ENCODE data around the gene SPOCK2.

DNA sequence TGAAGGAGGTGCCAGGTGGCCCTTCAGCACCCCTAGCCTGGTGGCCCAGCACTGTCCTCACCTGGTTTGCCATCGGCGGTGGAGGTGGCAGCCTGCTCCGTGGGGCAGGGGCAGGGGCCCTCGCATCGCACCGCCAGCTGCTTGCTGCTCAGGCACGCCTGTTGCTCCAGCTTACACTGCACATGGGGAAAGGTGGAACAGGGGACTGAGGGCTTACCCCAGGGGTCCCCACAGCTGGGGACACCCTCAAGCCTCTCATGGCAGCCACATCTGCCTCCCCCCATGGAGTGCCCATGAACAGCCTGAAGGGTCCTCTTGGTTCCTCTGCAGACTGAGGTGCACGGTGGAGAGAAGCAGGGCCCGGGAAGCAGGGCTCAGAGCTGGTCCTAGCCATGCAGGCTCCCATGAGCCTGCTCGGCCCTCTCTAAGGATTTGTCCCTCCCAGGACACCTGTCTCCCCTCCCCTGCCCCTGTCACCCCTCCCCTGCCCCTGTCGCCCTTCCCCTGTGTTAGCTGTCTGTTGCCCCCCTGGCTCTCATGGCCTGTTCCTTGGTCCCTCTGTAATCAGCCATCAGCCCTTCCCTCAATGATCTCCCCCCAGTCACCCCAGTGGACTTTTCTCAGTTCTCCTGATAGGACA is 20.1 kb downstream of the SPOCK2 start:
- TF ChIP-seq, protein P1, sequence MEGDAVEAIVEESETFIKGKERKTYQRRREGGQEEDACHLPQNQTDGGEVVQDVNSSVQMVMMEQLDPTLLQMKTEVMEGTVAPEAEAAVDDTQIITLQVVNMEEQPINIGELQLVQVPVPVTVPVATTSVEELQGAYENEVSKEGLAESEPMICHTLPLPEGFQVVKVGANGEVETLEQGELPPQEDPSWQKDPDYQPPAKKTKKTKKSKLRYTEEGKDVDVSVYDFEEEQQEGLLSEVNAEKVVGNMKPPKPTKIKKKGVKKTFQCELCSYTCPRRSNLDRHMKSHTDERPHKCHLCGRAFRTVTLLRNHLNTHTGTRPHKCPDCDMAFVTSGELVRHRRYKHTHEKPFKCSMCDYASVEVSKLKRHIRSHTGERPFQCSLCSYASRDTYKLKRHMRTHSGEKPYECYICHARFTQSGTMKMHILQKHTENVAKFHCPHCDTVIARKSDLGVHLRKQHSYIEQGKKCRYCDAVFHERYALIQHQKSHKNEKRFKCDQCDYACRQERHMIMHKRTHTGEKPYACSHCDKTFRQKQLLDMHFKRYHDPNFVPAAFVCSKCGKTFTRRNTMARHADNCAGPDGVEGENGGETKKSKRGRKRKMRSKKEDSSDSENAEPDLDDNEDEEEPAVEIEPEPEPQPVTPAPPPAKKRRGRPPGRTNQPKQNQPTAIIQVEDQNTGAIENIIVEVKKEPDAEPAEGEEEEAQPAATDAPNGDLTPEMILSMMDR (IDR thresholded peaks at IDR 0.05) = no peak
- TF ChIP-seq POLR2A (IDR thresholded peaks at IDR 0.05) (no peak), EP300 (IDR thresholded peaks at IDR 0.05) (no peak)
